SHP77 treated with DMSO at 0.1 percent for 48 hours (cell line): ENCODE data around the gene STIM2.

Experiments used
- DNase-seq: peaks from one replicate; lab custom pipeline; 2025; lab: John Stamatoyannopoulos, UW

STIM2 gene

DNA sequence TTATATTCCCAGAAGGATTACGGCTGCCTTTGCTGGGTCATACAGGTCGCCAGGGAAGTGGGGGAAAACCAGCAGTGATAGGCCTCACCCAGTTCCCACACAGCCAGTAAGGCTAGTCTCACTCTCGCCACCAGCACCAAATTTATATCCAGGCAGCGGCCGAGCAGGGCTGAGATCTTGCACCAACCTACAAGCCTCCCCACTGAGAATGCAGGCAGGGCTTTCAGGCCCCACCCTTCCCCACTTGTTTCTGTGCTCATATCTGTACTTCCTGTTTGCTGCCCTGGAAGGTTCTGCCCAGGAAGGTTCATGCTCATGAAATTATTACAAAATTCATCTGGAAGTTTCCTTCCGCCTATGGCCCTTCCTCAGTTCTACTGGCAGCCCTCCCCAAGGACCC is 179.7 kb downstream of the STIM2 start:
- no peak for DNase-seq

DNA sequence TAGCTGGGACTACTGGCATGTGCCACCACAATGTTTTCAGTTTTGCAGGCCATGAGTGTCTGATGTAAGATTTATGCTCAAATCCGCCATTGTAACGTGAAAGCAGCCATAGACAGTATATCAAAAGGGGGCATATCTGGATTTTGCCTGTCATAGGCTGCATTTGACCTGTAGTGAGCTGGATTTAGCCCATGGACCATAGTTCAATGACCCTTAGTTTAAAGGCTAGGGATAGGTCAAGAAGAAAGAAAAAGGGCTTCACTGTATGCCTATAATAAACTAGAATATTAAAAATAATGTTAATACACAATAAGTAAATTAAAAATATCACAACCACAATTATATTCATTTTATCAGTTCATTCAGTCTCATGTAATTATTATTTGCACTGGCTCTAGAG is 181.8 kb downstream of the STIM2 start:
- no peak for DNase-seq

DNA sequence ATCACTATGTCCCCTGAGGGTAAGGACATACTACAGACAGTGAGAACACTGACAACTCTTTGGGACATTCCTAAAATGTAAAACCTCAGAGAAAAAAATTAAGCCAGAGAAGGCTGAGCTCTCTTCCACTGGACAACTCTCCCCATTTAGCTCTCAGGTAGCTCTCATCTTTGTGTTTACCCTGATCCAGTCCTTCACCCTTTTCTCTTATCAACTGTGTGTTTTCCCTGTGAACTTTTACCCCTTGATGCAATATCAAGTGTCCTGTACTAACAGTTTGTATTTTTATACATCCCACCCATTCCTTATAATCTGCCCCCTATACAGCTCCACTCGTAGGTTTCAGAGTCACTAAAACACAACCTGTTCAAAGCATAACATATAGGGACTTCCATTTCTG is 182.6 kb downstream of the STIM2 start:
- no peak for DNase-seq

DNA sequence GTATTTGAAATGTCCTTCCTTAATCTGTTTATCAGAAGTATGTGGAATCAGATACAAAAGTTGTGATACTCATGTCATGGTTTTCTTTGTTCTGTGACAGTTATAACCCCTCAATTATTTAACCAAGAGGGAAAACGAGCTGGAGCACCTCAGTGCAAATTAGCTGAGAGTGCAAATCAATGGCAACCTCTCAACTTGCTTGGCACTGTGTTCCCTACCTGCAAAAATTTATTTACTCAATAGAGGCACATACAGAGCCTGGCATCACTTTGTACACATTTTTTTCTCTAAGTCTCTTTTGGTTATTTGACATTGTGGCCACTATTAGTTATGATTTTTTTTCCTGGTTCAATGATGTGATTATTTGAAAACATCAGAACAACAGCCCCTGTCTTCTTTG is 186.2 kb downstream of the STIM2 start:
- DNase-seq = no peak

DNA sequence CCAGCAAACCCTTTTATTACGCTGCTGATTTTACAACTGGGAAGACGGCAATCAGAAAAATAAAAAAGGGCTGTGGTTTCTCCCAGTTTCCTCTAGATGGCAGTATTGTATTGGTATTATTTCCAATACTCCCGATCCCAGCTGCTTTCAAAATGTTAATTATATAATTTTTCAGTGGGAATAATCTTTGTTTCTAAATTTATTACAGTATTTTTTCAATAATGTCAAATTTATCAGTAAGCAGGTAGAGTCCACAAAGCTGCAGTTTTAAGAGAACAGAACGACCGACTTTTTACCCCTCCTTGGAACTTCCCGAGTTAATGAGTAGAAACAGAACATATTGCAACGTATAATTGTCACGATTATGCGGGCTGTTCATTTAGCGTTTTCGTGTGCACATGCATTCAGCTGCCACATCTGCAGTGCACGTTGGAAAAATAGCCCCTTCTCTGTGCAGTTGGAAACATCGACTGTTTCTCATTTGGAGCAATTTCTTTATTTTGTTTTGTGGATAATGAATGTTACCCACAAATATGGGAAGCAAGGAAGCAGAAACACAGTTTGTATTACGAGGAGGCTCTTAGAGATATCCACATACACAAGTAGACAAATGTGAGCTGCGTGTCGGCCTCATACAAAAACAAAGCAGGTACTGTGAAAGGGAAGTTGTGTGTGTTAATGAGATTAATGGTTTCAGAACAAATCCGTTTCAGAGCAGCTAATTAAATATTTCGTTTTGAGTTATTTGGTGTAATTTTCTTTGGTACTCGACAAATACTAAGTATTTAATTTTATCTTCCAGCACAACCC is 188.0 kb downstream of the STIM2 start:
- no peak for DNase-seq

DNA sequence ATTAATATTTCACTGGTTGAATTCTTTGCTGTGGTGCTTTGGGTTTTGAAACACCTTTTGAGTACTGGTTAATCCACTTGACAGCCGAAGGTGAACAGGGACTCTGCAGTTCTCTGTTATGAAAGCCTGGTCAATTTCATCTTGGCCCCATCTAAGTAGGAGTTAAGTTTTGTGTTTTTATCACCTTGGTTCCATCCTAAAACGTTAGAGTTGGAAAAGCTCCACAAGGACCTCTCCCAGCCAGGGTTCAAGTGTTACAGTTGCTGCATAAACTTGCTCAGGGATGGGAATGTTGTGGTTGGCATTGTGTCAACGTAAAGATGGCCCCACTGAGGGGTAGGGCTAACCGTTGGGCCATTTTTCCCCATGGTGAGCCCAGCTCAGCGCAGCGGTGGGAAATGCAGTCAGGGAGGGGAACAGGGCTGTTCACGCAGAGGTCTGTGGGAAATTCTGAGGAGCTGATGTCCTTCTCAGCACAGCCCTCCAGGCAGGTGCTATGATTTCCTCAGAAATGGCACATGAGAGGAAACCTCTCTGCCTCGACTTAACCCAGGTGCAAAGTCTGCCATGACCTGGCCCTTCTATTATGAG is 188.7 kb downstream of the STIM2 start:
- DNase-seq = no peak

DNA sequence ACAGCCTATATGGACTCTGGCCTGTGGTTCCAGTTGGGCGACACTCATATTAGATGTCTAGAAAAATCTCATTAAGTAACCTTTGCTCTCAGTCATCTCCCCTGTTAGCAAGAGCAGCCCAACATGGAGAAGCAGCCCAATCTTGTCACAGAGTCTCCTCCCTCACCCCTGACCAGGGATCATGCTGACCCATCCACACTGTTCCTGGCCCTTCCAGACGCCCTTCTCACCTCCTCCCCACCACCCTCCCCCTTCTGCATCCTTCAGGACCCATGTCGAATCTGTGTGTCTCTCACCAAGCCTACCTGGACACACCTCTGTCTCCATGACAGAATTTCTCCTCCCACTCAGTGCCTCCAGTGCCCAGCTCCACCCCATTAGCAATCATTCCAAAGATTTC is 190.1 kb downstream of the STIM2 start:
- DNase-seq = no peak

DNA sequence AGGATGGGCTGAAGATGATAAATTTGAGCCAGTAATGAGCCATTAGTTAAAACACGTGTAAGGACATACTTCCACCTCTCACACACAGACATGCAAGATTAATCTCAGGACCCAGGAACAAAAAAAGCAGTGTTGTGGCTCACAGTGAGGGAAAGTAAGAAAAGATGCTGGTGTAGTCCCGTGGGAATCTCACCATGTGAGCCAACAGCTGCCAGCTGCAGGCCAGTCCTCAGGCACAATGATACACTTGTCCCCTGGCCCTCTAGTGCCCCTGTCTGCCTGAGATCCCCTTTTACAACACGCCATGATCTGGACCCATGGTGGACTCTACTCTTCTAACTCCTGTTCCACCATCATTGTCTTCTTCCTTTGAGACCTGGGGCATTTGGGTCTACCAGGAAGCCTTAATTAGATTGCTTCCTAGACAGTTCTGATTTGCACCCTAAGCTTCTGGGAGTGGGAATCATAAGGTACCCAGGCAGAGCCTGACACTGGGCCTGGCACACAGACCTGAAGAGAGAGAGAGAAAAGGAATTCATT is 194.7 kb downstream of the STIM2 start:
- DNase-seq = no peak

DNA sequence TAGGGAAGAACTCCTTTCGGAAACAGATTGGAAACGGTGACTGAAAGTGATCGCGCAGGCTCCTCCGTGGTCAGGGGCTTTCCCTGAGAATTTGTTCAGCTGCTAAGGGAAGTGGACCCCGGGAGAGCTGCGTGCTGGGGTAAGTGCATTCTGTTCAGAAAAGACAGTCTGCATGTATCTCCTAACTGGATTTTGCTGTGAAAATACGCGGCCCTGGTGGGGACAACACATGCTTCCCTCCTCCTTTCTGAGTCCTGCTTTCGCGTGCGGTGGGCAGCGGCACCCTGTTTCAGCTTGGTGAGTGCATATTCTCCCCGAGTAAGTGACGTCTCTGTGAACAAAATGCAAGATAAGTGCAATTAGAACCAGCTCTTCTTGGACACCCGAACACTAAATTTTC is 195.6 kb downstream of the STIM2 start:
- DNase-seq = no peak

DNA sequence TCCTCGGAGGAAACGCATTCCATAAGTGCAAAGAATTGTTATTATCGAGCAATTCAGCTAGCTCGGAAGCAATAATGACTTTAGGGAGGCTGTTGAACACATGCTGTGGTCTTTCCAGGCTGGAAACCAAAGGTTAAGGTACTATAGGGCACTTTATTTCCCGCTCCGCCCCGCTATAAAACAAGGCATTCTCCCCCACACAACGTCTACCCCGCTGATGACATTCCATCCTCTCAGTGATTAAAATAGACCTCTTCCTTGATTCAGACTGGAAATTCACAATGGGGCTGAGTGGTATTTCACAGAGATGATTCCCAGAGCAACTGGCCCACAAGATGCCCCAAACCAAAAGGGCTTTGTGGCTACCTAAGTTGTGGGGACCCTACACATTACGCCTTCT is 196.4 kb downstream of the STIM2 start:
- no peak for DNase-seq

DNA sequence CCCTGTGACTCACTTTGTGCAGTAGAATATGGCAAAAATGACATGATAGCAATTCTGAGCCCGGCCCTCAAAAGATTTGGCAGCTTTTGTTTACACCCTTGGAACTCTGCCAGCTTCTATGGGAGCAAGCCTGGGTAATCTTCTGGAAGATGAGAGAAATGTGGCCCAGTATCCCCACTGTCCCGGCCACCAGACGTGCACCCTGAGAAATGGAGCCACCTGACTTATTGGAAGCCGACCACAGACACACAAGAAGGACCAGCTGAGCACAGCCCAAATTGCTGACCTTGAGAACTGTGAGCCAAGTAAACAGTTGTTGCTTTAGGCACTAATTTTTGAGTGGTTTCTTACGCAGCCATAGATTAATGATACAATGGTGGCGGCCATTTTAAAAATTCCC is 197.0 kb downstream of the STIM2 start:
- DNase-seq = no peak

DNA sequence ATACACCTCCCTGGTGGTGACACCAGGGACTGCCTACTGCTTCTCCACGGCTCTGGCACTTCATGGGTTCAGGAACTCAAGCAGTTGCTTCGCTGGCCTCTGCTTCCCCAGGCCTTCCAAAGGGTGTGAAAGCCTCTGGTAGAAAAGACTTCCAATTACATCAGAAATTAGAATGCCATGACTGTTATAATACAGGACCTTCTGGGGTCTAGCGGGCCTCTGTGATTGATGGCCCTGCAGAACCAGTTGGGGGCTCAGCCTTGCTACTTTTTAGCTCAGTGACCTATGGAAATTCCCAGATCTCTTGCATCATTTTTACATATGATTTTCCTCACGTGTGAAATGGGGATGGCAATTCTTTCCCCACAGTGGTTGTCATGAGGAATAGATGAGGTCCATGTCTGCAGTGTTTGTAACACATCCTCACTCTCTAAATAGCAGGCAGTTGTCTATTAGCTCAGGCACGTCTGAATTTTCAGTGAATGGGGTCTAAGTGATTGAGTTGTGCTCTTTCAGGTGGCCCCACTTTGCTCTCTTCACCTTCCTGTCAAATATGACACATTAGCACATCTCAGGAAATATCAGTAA is 198.3 kb downstream of the STIM2 start:
- DNase-seq = no peak

DNA sequence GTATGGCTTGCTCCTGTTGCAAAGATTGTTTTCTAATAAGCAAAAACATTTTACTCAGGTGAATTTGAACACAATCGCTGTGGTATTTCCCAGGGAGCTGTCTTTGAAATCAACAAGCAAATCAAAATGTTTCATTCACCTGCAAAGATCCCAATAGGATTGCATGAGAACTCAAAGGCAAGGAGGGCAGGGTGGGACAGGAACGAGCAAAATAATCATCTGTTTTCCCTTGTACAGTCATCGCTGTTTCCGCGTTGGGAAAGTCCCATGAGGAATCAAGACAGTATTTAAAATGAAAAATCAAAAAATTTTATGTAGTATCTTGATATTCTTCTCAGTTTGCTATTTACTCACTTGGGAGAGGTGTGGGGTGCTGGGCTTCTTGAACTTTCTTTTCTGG is 198.8 kb downstream of the STIM2 start:
- no peak for DNase-seq

DNA sequence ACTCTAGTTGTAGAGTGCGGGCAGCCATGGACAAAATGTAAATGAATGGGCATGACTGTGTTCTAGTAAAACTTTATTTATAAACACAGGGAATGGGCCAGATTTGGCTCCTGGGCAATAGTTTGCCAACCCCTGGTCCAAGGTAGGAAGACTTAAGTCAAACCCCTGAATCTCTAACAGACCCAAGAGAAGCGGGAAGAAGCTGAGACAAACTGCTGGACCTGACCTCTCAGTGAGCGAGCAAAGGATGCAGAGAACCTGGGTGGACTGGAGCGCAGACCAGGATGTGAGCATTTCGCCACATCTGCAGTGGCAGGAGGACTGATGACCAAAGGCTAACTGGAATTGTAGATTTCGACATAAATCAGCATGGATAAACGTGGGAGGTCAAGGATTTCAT is 201.6 kb downstream of the STIM2 start:
- no peak for DNase-seq

DNA sequence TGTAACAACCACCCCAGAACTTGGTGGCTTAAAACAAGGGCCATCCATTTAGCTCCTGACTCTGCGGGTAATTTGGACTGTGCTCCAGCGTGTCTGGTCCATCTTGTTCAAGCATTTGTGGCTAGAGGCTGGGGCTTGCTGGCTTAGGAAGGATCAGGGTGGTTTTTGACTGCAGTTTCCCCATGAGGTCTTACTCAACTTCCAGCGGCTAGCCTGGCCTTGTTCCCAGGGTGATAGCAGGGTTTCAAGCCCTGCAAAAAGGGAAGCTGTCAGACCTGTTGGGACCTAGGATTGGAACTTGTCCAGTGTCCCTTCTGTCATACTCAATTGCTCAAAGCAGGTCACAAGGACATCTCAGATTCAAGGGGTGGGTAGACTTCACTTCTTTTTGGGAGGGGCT is 205.9 kb downstream of the STIM2 start:
- no peak for DNase-seq

DNA sequence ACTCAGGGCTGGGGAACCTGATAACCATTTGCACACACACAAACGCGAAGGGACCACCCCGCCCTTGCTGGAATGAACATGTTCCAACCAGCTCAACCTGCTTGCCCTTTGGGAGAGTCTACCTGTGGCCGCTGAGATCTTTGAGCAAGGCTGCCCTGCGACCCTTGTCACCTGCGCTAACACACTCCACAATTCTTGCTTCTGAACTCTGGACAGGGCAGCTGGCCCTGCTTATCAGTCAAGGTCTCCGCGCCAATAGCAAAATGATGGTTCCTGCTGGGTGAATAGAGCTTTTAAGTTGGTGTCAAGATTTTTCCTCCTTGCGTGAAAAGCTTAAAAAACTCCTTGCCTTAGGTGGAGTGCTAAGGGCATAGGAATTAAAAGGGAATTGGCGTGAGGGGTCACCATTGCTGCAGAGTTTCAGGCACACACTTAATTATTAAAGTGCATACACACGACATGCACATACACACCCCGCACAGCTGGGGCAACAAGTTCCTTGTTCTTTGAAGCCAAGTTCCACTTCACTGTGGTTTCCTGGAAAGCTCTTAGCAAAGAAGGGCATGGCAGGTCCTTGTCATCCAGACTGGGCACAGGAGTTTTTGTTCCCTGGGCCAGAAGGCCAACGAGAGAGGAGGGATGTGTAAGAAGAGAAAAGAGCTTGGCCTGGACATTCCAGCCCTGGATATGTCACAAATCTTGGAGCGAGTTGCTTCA is 207.7 kb downstream of the STIM2 start:
- DNase-seq = no peak
